ENCODE measurements around the gene PYDC1.

DNA sequence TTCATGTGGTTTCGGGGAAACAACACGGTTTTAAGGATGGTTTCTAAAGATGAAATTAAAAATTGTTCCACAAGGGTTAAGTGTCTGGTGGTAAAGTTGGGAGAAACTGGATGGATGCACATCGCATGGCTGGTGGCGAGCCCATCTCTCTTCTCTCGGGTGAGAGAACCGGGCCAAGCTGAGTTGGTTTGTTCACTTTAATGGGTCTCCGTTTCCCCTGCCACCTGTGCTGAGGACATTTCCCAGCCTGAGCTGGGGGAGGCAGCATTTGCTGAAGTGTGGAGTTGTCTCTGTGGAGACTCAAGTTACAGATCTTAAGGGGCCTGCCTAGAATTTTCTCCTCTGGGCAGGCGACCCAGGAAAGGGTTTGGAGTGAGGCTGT, 29.1 kb downstream of the PYDC1 start:
- TF ChIP-seq, protein P1, sequence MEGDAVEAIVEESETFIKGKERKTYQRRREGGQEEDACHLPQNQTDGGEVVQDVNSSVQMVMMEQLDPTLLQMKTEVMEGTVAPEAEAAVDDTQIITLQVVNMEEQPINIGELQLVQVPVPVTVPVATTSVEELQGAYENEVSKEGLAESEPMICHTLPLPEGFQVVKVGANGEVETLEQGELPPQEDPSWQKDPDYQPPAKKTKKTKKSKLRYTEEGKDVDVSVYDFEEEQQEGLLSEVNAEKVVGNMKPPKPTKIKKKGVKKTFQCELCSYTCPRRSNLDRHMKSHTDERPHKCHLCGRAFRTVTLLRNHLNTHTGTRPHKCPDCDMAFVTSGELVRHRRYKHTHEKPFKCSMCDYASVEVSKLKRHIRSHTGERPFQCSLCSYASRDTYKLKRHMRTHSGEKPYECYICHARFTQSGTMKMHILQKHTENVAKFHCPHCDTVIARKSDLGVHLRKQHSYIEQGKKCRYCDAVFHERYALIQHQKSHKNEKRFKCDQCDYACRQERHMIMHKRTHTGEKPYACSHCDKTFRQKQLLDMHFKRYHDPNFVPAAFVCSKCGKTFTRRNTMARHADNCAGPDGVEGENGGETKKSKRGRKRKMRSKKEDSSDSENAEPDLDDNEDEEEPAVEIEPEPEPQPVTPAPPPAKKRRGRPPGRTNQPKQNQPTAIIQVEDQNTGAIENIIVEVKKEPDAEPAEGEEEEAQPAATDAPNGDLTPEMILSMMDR (IDR thresholded peaks at IDR 0.05): no peak
- TF ChIP-seq EP300 (IDR thresholded peaks at IDR 0.05; ENCODE audit: low read depth) (no peak), POLR2A (IDR thresholded peaks at IDR 0.05) (no peak), POLR2AphosphoS5 (IDR thresholded peaks at IDR 0.05) (no peak)
